HCT116 (cell line): ENCODE measurements around the gene FAAP100. TPM values are rescaled to one million over a fixed set of nuclear protein-coding genes. Genes with fewer than 3 reads are reported as not detected.

ENCODE experiments used
- ATAC-seq: fragments of 200-7000 bp; cut with Tn5 transposase; 2 replicates; pipeline ENCODE4 v1.9.1; 2020; ENCODE audit warnings: mild to moderate bottlenecking, moderate library complexity
- BruUV-seq: library from RNA; stranded (reverse); fragments of 400-500 nt; replicated peaks from 2 replicates; lab custom pipeline; 2021; lab: Mats Ljungman, UMichigan
- CTCF ChIA-PET: fragments of 300-600 bp; sonication (Branson Sonifier 250); formaldehyde crosslinking; loops from one replicate; lab custom pipeline; 2021; ENCODE audit warnings: antibody characterized with exemption; lab: Charles Lee
- POLR2A ChIA-PET: fragments of 300-600, 350-600 bp; sonication (Branson Sonifier 250); formaldehyde crosslinking; loops from one replicate; lab custom pipeline; 2021; ENCODE audit warnings: antibody characterized with exemption; lab: Charles Lee
- RAD21 ChIA-PET, 2 experiments: fragments of 300-600 bp; sonication (Branson Sonifier 250); formaldehyde crosslinking; loops; one replicate each; lab custom pipeline; 2023; ENCODE audit warnings: low total read pairs in 2 of 2; ENCODE audit not compliant: uncharacterized antibody in 2 of 2, unreplicated experiment in 2 of 2, low non-redundant PET in 1 of 2; lab: Charles Lee
- DNase-seq: peaks from one replicate; pipeline ENCODE4 v3.0.0-alpha.2; 2010; ENCODE audit warnings: low read depth, low spot score
- H2AFZ ChIP-seq: fragments of 200-600 bp; shearing (Covaris generic), sonication (generic); 2 replicates; pipeline ENCODE4 v1.6.1; 2017; ENCODE audit warnings: low read depth, mixed run types, mixed read lengths, antibody characterized with exemption, low read length; ENCODE audit not compliant: poor library complexity, severe bottlenecking
- H3K27ac ChIP-seq: 2 replicates; pipeline ENCODE4 v1.5.1; 2012; ENCODE audit warnings: low read depth, low read length
- H3K27me3 ChIP-seq: fragments of 200-600 bp; sonication (generic); 2 replicates; pipeline ENCODE4 v1.6.1; 2016; ENCODE audit warnings: mixed run types, low read length, mixed read lengths; ENCODE audit not compliant: insufficient read depth
- H3K36me3 ChIP-seq, 2 experiments: fragments of 200-500 bp in 1 of 2; fragments of 200-600 bp in 1 of 2; sonication (Bioruptor generic) in 1 of 2; sonication (generic) in 1 of 2; 2 replicates each; pipeline versions ENCODE4 v1.5.1 to v1.6.1; 2014 to 2016; ENCODE audit warnings: low read length in 2 of 2, inconsistent platforms in 1 of 2, mixed read lengths in 1 of 2, mixed run types in 1 of 2; ENCODE audit not compliant: insufficient read depth in 2 of 2, control insufficient read depth in 1 of 2
- H3K4me1 ChIP-seq, 2 experiments: fragments of 200-600 bp in 1 of 2; sonication (generic) in 1 of 2; 2 replicates each; pipeline versions ENCODE4 v1.5.1 to v1.6.1; 2012 to 2017; ENCODE audit warnings: low read length in 2 of 2, inconsistent platforms in 1 of 2, mild to moderate bottlenecking in 1 of 2, mixed read lengths in 1 of 2, mixed run types in 1 of 2, moderate library complexity in 1 of 2; ENCODE audit not compliant: insufficient read depth in 2 of 2, control insufficient read depth in 1 of 2
- H3K4me2 ChIP-seq: fragments of 200-600 bp; sonication (generic); 2 replicates; pipeline ENCODE4 v1.6.1; 2017; ENCODE audit warnings: mixed run types, low read length, mixed read lengths
- H3K4me3 ChIP-seq, 2 experiments: fragments of 200-600 bp in 1 of 2; sonication (generic) in 1 of 2; replicated peaks in 1 of 2; 2 replicates each; pipeline ENCODE4 v1.5.1; 2011 to 2016; ENCODE audit warnings: low read length in 2 of 2, control low read depth in 1 of 2, low read depth in 1 of 2, mild to moderate bottlenecking in 1 of 2, mixed read lengths in 1 of 2, mixed run types in 1 of 2
- H3K79me2 ChIP-seq: fragments of 200-600 bp; sonication (generic); 2 replicates; pipeline ENCODE4 v1.6.1; 2017; ENCODE audit warnings: mild to moderate bottlenecking, mixed run types, low read length, moderate library complexity, mixed read lengths; ENCODE audit not compliant: insufficient read depth
- H3K9ac ChIP-seq: fragments of 200-600 bp; sonication (generic); 2 replicates; pipeline ENCODE4 v1.6.1; 2016; ENCODE audit warnings: low read length, mixed read lengths
- H3K9me2 ChIP-seq: fragments of 200-600 bp; sonication (generic), shearing (Covaris generic); 2 replicates; pipeline ENCODE4 v1.6.1; 2017; ENCODE audit warnings: mixed run types, mild to moderate bottlenecking, moderate library complexity; ENCODE audit not compliant: insufficient read depth
- H3K9me3 ChIP-seq, 2 experiments: fragments of 200-500 bp in 1 of 2; fragments of 200-600 bp in 1 of 2; sonication (Bioruptor generic) in 1 of 2; sonication (generic) in 1 of 2; 2 replicates each; pipeline ENCODE4 v1.6.1; 2014 to 2017; ENCODE audit warnings: low read length in 2 of 2, mixed read lengths in 2 of 2, inconsistent platforms in 1 of 2, low read depth in 1 of 2, mild to moderate bottlenecking in 1 of 2, mixed run types in 1 of 2, moderate library complexity in 1 of 2; ENCODE audit not compliant: control insufficient read depth in 1 of 2, insufficient read depth in 1 of 2
- H4K20me1 ChIP-seq: fragments of 200-600 bp; sonication (generic), shearing (Covaris generic); 2 replicates; pipeline ENCODE4 v1.6.1; 2017; ENCODE audit warnings: mixed run types, mild to moderate bottlenecking, moderate library complexity; ENCODE audit not compliant: insufficient read depth
- EGR1 ChIP-seq: IDR thresholded peaks from 2 replicates; pipeline ENCODE4 v1.6.1; 2012; ENCODE audit warnings: low read depth
- ELF1 ChIP-seq: IDR thresholded peaks from 2 replicates; pipeline ENCODE4 v1.6.1; 2012; ENCODE audit warnings: low read depth, borderline replicate concordance
- JUND ChIP-seq: IDR thresholded peaks from 2 replicates; pipeline ENCODE4 v1.6.1; 2012
- POLR2A ChIP-seq: IDR thresholded peaks from 2 replicates; pipeline ENCODE4 v1.7.0; 2011; ENCODE audit warnings: borderline replicate concordance; ENCODE audit not compliant: insufficient read depth, insufficient read length; ENCODE audit errors: extremely low read depth
- POLR2AphosphoS5 ChIP-seq: IDR thresholded peaks from 2 replicates; pipeline ENCODE4 v1.6.1; 2011; ENCODE audit warnings: mild to moderate bottlenecking, low read depth, low read length, moderate library complexity
- RAD21 ChIP-seq: IDR thresholded peaks from 2 replicates; pipeline ENCODE4 v1.6.1; 2012; ENCODE audit warnings: low read depth, mild to moderate bottlenecking
- YY1 ChIP-seq: IDR thresholded peaks from 2 replicates; pipeline ENCODE4 v1.6.1; 2011; ENCODE audit warnings: low read length, low read depth, moderate library complexity, mild to moderate bottlenecking; ENCODE audit not compliant: insufficient replicate concordance; ENCODE audit errors: extremely low read depth
- intact Hi-C: fragments of 100-400 bp; cut with micrococcal nuclease; formaldehyde crosslinking; loops from 2 replicates; pipeline ENCODE4 v1.10.0; 2022
- total RNA-seq: library from RNA; stranded (reverse); gene quantifications from one replicate; pipeline ENCODE4 v1.2.1, GENCODE V29; 2021; ENCODE audit not compliant: unreplicated experiment
- TF ChIP-seq, protein P1 (sequence below): IDR thresholded peaks from 2 replicates; pipeline ENCODE4 v1.6.1; 2012
- TF ChIP-seq, protein P2 (sequence below): IDR thresholded peaks from 2 replicates; pipeline ENCODE4 v1.6.1; 2012
- TF ChIP-seq, protein P3 (sequence below): IDR thresholded peaks from 2 replicates; pipeline ENCODE4 v1.6.1; 2011; ENCODE audit warnings: mild to moderate bottlenecking, low read length, moderate library complexity; ENCODE audit not compliant: insufficient replicate concordance; ENCODE audit errors: extremely low read depth

The FAAP100 gene
- total RNA-seq, 1 experiment from 2014 or later, result 53.4 TPM

DNA sequence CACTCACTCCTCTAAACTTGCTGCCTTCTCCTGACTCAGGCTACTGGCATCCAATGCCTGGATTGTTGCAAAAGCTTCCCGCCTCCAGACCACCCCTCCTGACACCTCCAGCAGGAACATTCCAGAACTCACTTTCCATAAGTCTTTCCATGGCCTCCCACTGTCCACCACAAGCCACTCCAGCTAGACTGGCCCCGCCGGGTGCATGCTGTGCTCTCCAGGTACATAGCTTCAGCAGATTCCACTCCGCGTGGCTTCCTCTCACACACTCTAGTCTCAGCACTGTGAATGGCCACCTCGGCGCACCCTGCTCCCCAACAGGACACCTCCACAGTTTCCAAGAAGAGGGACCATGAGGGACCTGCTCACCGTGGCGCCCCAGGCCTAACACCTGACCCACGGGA lies 25.9 kb upstream of the FAAP100 start:
- Histone ChIP-seq H3K9me2 (no peaks in the 10 kb centered on the region), H3K4me2 (peak overlapping the region; percentile 45), H3K9ac (no peak overlapping the region), H3K27me3 (no peaks in the 10 kb centered on the region), H4K20me1 (peaks cover 8% of the 10 kb centered on the region), H3K36me3 (peaks cover 33 to 56% of the 10 kb centered on the region in 2 experiments; a peak in 3 of 4 replicates), H3K4me3 (no peak overlapping the region), H3K4me1 (peaks cover 24 to 42% of the 10 kb centered on the region in 2 experiments), H3K79me2 (peaks cover 81% of the 10 kb centered on the region), H2AFZ (no peak overlapping the region), H3K27ac (peak overlapping the region; percentile 40; the same call in 1 of the 2 replicates), H3K9me3 (no peaks in the 10 kb centered on the region)
- intact Hi-C loops, result no loop called here
- ChIA-PET RAD21 (no interaction called here), CTCF (no interaction called here), POLR2A (interaction anchor here (1.1 kb wide), 1 partner anchor 11 kb away, joined by 5 read pairs; no protein-coding TSS in a partner anchor)
- ATAC-seq (0 out of 2 replicates have a peak, but pooled peaks have one; percentile 7), DNase-seq (no peak)
- TF ChIP-seq ELF1 (no peak), RAD21 (no peak), JUND (no peak), POLR2A (no peak), POLR2AphosphoS5 (no peak), YY1 (no peak), EGR1 (no peak)
- TF ChIP-seq, protein P1, sequence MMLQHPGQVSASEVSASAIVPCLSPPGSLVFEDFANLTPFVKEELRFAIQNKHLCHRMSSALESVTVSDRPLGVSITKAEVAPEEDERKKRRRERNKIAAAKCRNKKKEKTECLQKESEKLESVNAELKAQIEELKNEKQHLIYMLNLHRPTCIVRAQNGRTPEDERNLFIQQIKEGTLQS, result no peak
- TF ChIP-seq, protein P2, sequence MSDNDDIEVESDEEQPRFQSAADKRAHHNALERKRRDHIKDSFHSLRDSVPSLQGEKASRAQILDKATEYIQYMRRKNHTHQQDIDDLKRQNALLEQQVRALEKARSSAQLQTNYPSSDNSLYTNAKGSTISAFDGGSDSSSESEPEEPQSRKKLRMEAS, result no peak
- TF ChIP-seq, protein P3, sequence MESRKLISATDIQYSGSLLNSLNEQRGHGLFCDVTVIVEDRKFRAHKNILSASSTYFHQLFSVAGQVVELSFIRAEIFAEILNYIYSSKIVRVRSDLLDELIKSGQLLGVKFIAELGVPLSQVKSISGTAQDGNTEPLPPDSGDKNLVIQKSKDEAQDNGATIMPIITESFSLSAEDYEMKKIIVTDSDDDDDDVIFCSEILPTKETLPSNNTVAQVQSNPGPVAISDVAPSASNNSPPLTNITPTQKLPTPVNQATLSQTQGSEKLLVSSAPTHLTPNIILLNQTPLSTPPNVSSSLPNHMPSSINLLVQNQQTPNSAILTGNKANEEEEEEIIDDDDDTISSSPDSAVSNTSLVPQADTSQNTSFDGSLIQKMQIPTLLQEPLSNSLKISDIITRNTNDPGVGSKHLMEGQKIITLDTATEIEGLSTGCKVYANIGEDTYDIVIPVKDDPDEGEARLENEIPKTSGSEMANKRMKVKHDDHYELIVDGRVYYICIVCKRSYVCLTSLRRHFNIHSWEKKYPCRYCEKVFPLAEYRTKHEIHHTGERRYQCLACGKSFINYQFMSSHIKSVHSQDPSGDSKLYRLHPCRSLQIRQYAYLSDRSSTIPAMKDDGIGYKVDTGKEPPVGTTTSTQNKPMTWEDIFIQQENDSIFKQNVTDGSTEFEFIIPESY, result no peak
- no TSS peak for BruUV-seq
